Skeletal muscle tissue (tissue), 4 donors: ENCODE data around the gene ARMH4. TPM values are rescaled to one million over a fixed set of nuclear protein-coding genes. Genes with fewer than 3 reads are reported as not detected.

Source experiments
- H3K27ac ChIP-seq: one replicate; pipeline ENCODE4 v1.7.0; 2013; ENCODE audit warnings: mild to moderate bottlenecking, low read depth, low read length, inconsistent platforms
- H3K27me3 ChIP-seq, 3 donors: one replicate each; pipeline ENCODE4 v1.7.0; 2013; ENCODE audit warnings: low read length in 3 of 3; ENCODE audit not compliant: control insufficient read depth in 3 of 3, insufficient read depth in 3 of 3
- H3K36me3 ChIP-seq, 3 donors: one replicate each; pipeline ENCODE4 v1.7.0; 2013; ENCODE audit warnings: low read length in 3 of 3; ENCODE audit not compliant: control insufficient read depth in 3 of 3, insufficient read depth in 3 of 3
- H3K4me1 ChIP-seq, 3 donors: one replicate each; pipeline ENCODE4 v1.7.0; 2013; ENCODE audit warnings: low read length in 3 of 3, mild to moderate bottlenecking in 3 of 3; ENCODE audit not compliant: control insufficient read depth in 3 of 3, insufficient read depth in 3 of 3
- H3K4me3 ChIP-seq, 3 donors: one replicate each; pipeline ENCODE4 v1.7.0; 2013; ENCODE audit warnings: low read length in 3 of 3
- H3K9ac ChIP-seq, 3 donors: one replicate each; pipeline ENCODE4 v1.7.0; 2013; ENCODE audit warnings: low read length in 3 of 3, mild to moderate bottlenecking in 3 of 3, moderate library complexity in 2 of 3, low read depth in 1 of 3
- H3K9me3 ChIP-seq, 3 donors: one replicate each; pipeline ENCODE4 v1.7.0; 2013; ENCODE audit warnings: low read length in 3 of 3; ENCODE audit not compliant: control insufficient read depth in 3 of 3
- total RNA-seq: library from RNA; depleted of rRNA; stranded (reverse); fragments of >200 nt; gene quantifications from one replicate; pipeline ENCODE4 v1.2.3, GENCODE V29; 2014
- donor health status: Osteomylitis.

ARMH4 gene
- total RNA-seq, 1 donor from 2014 or later, result 6.8 TPM

GRCh38 chr14:58146399-58146798, 5.6 kb downstream of the ARMH4 start:
- H3K4me3 ChIP-seq, result no peak overlapping the region
- H3K4me1 ChIP-seq, result peaks cover 0 to 5% (median 3%) of the 10 kb centered on the region in 3 donors
- no peak overlapping the region for H3K9ac ChIP-seq
- no peaks in the 10 kb centered on the region for H3K9me3 ChIP-seq
- peaks cover 0 to 23% (median 3%) of the 10 kb centered on the region in 3 donors for H3K27me3 ChIP-seq
- no peak overlapping the region for H3K27ac ChIP-seq
- no peaks in the 10 kb centered on the region for H3K36me3 ChIP-seq

GRCh38 chr14:58145936-58146335, 6.1 kb downstream of the ARMH4 start:
- peaks cover 0 to under 1% (median 0%) of the 10 kb centered on the region in 3 donors for H3K4me1 ChIP-seq
- no peaks in the 10 kb centered on the region for H3K36me3 ChIP-seq
- H3K27ac ChIP-seq, result no peak overlapping the region
- no peak overlapping the region for H3K9ac ChIP-seq
- H3K4me3 ChIP-seq, result no peak overlapping the region
- peaks cover 0 to 18% (median 0%) of the 10 kb centered on the region in 3 donors for H3K27me3 ChIP-seq
- no peaks in the 10 kb centered on the region for H3K9me3 ChIP-seq

- Histone ChIP-seq H3K4me1 (no peaks in the 10 kb centered on the region), H3K4me3 (no peak overlapping the region), H3K9ac (no peak overlapping the region), H3K9me3 (no peaks in the 10 kb centered on the region), H3K27me3 (no peaks in the 10 kb centered on the region), H3K36me3 (no peaks in the 10 kb centered on the region), H3K27ac (no peak overlapping the region)
Observed at GRCh38 chr14:58143106-58143505, 8.9 kb downstream of the ARMH4 start.

- H3K4me3 ChIP-seq, result no peak overlapping the region
- H3K27me3 ChIP-seq, result no peaks in the 10 kb centered on the region
- H3K36me3 ChIP-seq, result no peaks in the 10 kb centered on the region
- H3K9ac ChIP-seq, result no peak overlapping the region
- H3K27ac ChIP-seq, result no peak overlapping the region
- no peaks in the 10 kb centered on the region for H3K9me3 ChIP-seq
- no peaks in the 10 kb centered on the region for H3K4me1 ChIP-seq
Observed at GRCh38 chr14:58141893-58142292, 10.1 kb downstream of the ARMH4 start.

GRCh38 chr14:58138714-58139482, 13.1 kb downstream of the ARMH4 start:
- H3K27ac ChIP-seq, result no peak overlapping the region
- no peak overlapping the region for H3K4me3 ChIP-seq
- H3K36me3 ChIP-seq, result no peaks in the 10 kb centered on the region
- no peaks in the 10 kb centered on the region for H3K27me3 ChIP-seq
- H3K4me1 ChIP-seq, result no peaks in the 10 kb centered on the region
- no peaks in the 10 kb centered on the region for H3K9me3 ChIP-seq
- H3K9ac ChIP-seq, result no peak overlapping the region

GRCh38 chr14:58138031-58138713, 13.8 kb downstream of the ARMH4 start:
- Histone ChIP-seq H3K9ac (no peak overlapping the region), H3K27ac (no peak overlapping the region), H3K9me3 (no peaks in the 10 kb centered on the region), H3K4me3 (no peak overlapping the region), H3K4me1 (no peaks in the 10 kb centered on the region), H3K27me3 (no peaks in the 10 kb centered on the region), H3K36me3 (no peaks in the 10 kb centered on the region)

GRCh38 chr14:58133739-58134138, 18.3 kb downstream of the ARMH4 start:
- Histone ChIP-seq H3K4me1 (no peaks in the 10 kb centered on the region), H3K27ac (no peak overlapping the region), H3K27me3 (no peaks in the 10 kb centered on the region), H3K9ac (no peak overlapping the region), H3K9me3 (no peaks in the 10 kb centered on the region), H3K4me3 (no peak overlapping the region), H3K36me3 (no peaks in the 10 kb centered on the region)

GRCh38 chr14:58131386-58131785, 20.6 kb downstream of the ARMH4 start:
- H3K9ac ChIP-seq, result no peak overlapping the region
- no peaks in the 10 kb centered on the region for H3K36me3 ChIP-seq
- no peak overlapping the region for H3K4me3 ChIP-seq
- no peak overlapping the region for H3K27ac ChIP-seq
- no peaks in the 10 kb centered on the region for H3K27me3 ChIP-seq
- no peaks in the 10 kb centered on the region for H3K4me1 ChIP-seq
- no peaks in the 10 kb centered on the region for H3K9me3 ChIP-seq

- no peak overlapping the region for H3K4me3 ChIP-seq
- H3K27me3 ChIP-seq, result no peaks in the 10 kb centered on the region
- no peak overlapping the region for H3K27ac ChIP-seq
- H3K36me3 ChIP-seq, result no peaks in the 10 kb centered on the region
- H3K4me1 ChIP-seq, result no peaks in the 10 kb centered on the region
- no peak overlapping the region for H3K9ac ChIP-seq
- H3K9me3 ChIP-seq, result no peaks in the 10 kb centered on the region
Observed at GRCh38 chr14:58130116-58130782, 21.8 kb downstream of the ARMH4 start.

- Histone ChIP-seq H3K27ac (no peak overlapping the region), H3K9me3 (no peaks in the 10 kb centered on the region), H3K27me3 (no peaks in the 10 kb centered on the region), H3K4me3 (no peak overlapping the region), H3K4me1 (no peaks in the 10 kb centered on the region), H3K9ac (no peak overlapping the region), H3K36me3 (no peaks in the 10 kb centered on the region)
Observed at GRCh38 chr14:58129208-58129607, 22.8 kb downstream of the ARMH4 start.
